DOHH2 (cell line): ENCODE measurements around the gene GNLY.

Experiments
- H3F3A ChIP-seq: fragments of 200-600 bp; sonication (generic), shearing (Covaris generic); 2 replicates; pipeline ENCODE4 v1.6.0; 2016; ENCODE audit warnings: antibody characterized with exemption, mild to moderate bottlenecking; ENCODE audit not compliant: control insufficient read depth, insufficient read depth
- H3K27ac ChIP-seq: fragments of 200-600 bp; sonication (generic); 2 replicates; pipeline ENCODE4 v1.5.1; 2014; ENCODE audit warnings: low read depth, mild to moderate bottlenecking, low read length, moderate library complexity
- H3K27me3 ChIP-seq: fragments of 200-600 bp; sonication (generic); 2 replicates; pipeline ENCODE4 v1.6.1; 2014; ENCODE audit warnings: mild to moderate bottlenecking, low read length, mixed read lengths; ENCODE audit not compliant: control insufficient read depth
- H3K36me3 ChIP-seq: fragments of 200-600 bp; sonication (generic); 2 replicates; pipeline ENCODE4 v1.6.1; 2014; ENCODE audit warnings: mild to moderate bottlenecking, low read length, moderate library complexity, mixed read lengths; ENCODE audit not compliant: control insufficient read depth
- H3K4me1 ChIP-seq: fragments of 200-600 bp; sonication (generic); 2 replicates; pipeline ENCODE4 v1.6.1; 2014; ENCODE audit warnings: mild to moderate bottlenecking, low read length, mixed read lengths; ENCODE audit not compliant: control insufficient read depth
- H3K4me2 ChIP-seq: fragments of 200-600 bp; sonication (generic); 2 replicates; pipeline ENCODE4 v1.6.0; 2014; ENCODE audit warnings: mild to moderate bottlenecking, low read length, moderate library complexity
- H3K4me3 ChIP-seq: fragments of 200-600 bp; sonication (generic); 2 replicates; pipeline ENCODE4 v1.5.1; 2014; ENCODE audit warnings: mild to moderate bottlenecking, low read length, mixed read lengths
- H3K79me2 ChIP-seq: fragments of 200-600 bp; sonication (generic); 2 replicates; pipeline ENCODE4 v1.6.1; 2014; ENCODE audit warnings: mild to moderate bottlenecking, low read length, mixed read lengths; ENCODE audit not compliant: control insufficient read depth
- H3K9me2 ChIP-seq: fragments of 200-600 bp; sonication (generic); replicated peaks from 2 replicates; pipeline ENCODE4 v1.6.1; 2014; ENCODE audit warnings: mild to moderate bottlenecking, low read length, mixed read lengths; ENCODE audit not compliant: control insufficient read depth
- H3K9me3 ChIP-seq: fragments of 200-600 bp; sonication (generic); 2 replicates; pipeline ENCODE4 v1.6.1; 2014; ENCODE audit warnings: antibody characterized with exemption, low read length, mixed read lengths; ENCODE audit not compliant: control insufficient read depth, insufficient read depth
- H4K20me1 ChIP-seq: fragments of 200-600 bp; sonication (generic); 2 replicates; pipeline ENCODE4 v1.6.0; 2014; ENCODE audit warnings: low read depth, mild to moderate bottlenecking, antibody characterized with exemption, low read length, moderate library complexity; ENCODE audit not compliant: control insufficient read depth, insufficient read depth
- CTCF ChIP-seq: fragments of 200-600 bp; sonication (generic); IDR thresholded peaks from one replicate; pipeline ENCODE4 v1.5.1; 2014; ENCODE audit warnings: antibody characterized with exemption, mild to moderate bottlenecking, low read depth, low read length; ENCODE audit not compliant: poor library complexity, severe bottlenecking
- EZH2phosphoT487 ChIP-seq: fragments of 200-600 bp; sonication (generic); IDR thresholded peaks from 2 replicates; pipeline ENCODE4 v1.6.1; 2017; ENCODE audit warnings: borderline replicate concordance, mild to moderate bottlenecking, antibody characterized with exemption, low read length, moderate library complexity, mixed read lengths

The GNLY gene

DNA sequence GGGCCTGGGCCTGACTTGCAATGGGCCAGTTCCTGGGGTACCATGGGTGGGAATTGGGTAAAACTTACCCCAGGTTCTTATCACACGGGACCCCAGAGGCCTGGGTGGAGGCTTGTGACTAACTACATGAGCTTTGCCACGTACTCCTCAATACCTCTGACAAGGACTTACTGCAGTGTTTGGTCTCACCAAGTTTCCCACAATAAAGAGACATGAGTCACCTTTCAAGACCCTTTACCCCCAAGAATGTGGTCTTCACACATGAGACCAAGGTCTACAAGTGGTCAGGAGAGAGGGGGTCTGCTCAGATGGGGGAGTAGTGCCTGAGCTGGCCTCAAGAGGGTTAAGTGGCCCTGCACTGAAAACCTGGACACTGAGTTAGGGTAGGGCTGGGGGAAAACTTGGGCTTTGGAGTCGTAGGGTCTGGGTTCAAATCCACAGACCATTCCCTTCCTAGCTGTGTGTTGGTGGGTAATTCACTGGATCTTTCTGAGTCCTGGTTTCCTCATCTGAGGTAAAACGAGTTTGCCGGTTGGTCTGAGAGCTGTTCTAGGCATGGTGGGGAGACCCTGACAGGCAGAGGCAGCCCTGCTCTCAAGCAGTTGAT lies 2.0 kb upstream of the GNLY start:
- H3K79me2 ChIP-seq, result no peaks in the 10 kb centered on the region
- no peaks in the 10 kb centered on the region for H3K9me2 ChIP-seq
- H4K20me1 ChIP-seq, result no peaks in the 10 kb centered on the region
- no peaks in the 10 kb centered on the region for H3K9me3 ChIP-seq
- peaks cover 5% of the 10 kb centered on the region; the same call in 1 of the 2 replicates for H3K27me3 ChIP-seq
- TF ChIP-seq EZH2phosphoT487 (no peak), CTCF (no peak)
- H3K27ac ChIP-seq, result no peak overlapping the region
- no peaks in the 10 kb centered on the region for H3F3A ChIP-seq
- H3K4me2 ChIP-seq, result no peak overlapping the region
- no peaks in the 10 kb centered on the region for H3K4me1 ChIP-seq
- no peak overlapping the region for H3K4me3 ChIP-seq
- no peaks in the 10 kb centered on the region for H3K36me3 ChIP-seq

GRCh38 chr2:85695121-85695520 lies 963 bp downstream of the GNLY start:
- no peaks in the 10 kb centered on the region for H3K9me3 ChIP-seq
- no peak overlapping the region for H3K4me3 ChIP-seq
- no peaks in the 10 kb centered on the region for H3F3A ChIP-seq
- no peaks in the 10 kb centered on the region for H3K79me2 ChIP-seq
- peaks cover 5% of the 10 kb centered on the region; the same call in 1 of the 2 replicates for H3K27me3 ChIP-seq
- H3K4me1 ChIP-seq, result no peaks in the 10 kb centered on the region
- no peaks in the 10 kb centered on the region for H4K20me1 ChIP-seq
- no peak overlapping the region for H3K27ac ChIP-seq
- no peaks in the 10 kb centered on the region for H3K36me3 ChIP-seq
- no peak overlapping the region for H3K4me2 ChIP-seq
- no peaks in the 10 kb centered on the region for H3K9me2 ChIP-seq
- TF ChIP-seq CTCF, result no peak
- no peak for TF ChIP-seq EZH2phosphoT487

- TF ChIP-seq EZH2phosphoT487 (no peak), CTCF (no peak)
- no peak overlapping the region for H3K4me3 ChIP-seq
- no peaks in the 10 kb centered on the region for H4K20me1 ChIP-seq
- no peak overlapping the region for H3K27ac ChIP-seq
- no peak overlapping the region for H3K4me2 ChIP-seq
- no peaks in the 10 kb centered on the region for H3K9me3 ChIP-seq
- no peaks in the 10 kb centered on the region for H3K79me2 ChIP-seq
- no peaks in the 10 kb centered on the region for H3K36me3 ChIP-seq
- peaks cover 5% of the 10 kb centered on the region; the same call in 1 of the 2 replicates for H3K27me3 ChIP-seq
- no peaks in the 10 kb centered on the region for H3F3A ChIP-seq
- no peaks in the 10 kb centered on the region for H3K9me2 ChIP-seq
- no peaks in the 10 kb centered on the region for H3K4me1 ChIP-seq
Measured at GRCh38 chr2:85695691-85696668, 1.8 kb downstream of the GNLY start.
